Right lung (tissue), 5 donors: ENCODE results near the gene TSPAN32. TPM values are rescaled to one million over a fixed set of nuclear protein-coding genes. Genes with fewer than 3 reads are reported as not detected.
"Not testable (repeated sequence)": the region's sequence is repeated elsewhere in the genome, so short reads cannot be mapped to it uniquely, and the experiment has no call there.

Experiments
- DNase-seq, 2 donors: peaks; one replicate each; pipeline ENCODE4 v3.0.0-alpha.2; 2013
- polyA plus RNA-seq, 5 donors: library from polyadenylated mRNA; unstranded; fragments of 120-200 nt; gene quantifications; one replicate each; pipeline versions ENCODE4 v1.2.1 to v1.2.3, GENCODE V29; 2013; ENCODE audit warnings: inconsistent platforms in 1 of 5, low replicate concordance in 1 of 5; ENCODE audit not compliant: insufficient read length in 5 of 5, insufficient read depth in 1 of 5

TSPAN32 gene
- polyA plus RNA-seq, 5 donors, result 3.0 to 6.0 (median 3.9) TPM

- not testable (repeated sequence) for DNase-seq
Observed at GRCh38 chr11:2333486-2334205, 31.8 kb downstream of the TSPAN32 start.

- not testable (repeated sequence) for DNase-seq
Observed at GRCh38 chr11:2335286-2335685, 33.5 kb downstream of the TSPAN32 start.

GRCh38 chr11:2338760-2339159, 36.9 kb downstream of the TSPAN32 start:
- not testable (repeated sequence) for DNase-seq

- DNase-seq, result no peak
Observed at GRCh38 chr11:2342557-2342956, 40.7 kb downstream of the TSPAN32 start.

GRCh38 chr11:2342981-2343380, 41.2 kb downstream of the TSPAN32 start:
- DNase-seq, result no peak

GRCh38 chr11:2343502-2343901, 41.7 kb downstream of the TSPAN32 start:
- DNase-seq, result no peak

DNA sequence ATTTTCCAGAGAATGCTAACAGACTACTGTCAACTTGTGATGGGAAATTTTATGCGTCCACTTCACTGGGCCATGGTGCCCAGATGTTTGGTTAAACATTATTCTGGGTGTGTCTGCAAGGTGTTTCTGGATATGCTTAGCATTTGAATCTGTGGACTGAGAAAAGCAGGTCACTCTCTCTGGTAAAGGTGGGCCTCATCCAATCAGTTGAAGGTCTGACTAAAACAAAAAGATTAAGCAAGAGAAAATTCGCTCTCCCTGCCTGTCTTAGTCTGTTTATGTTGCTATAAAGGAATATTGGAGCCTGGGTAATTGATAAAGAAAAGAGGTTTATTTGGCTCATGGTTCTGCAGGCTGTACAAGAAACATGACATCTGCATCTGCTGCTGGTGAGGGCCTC, 43.2 kb downstream of the TSPAN32 start:
- DNase-seq, result no peak

DNA sequence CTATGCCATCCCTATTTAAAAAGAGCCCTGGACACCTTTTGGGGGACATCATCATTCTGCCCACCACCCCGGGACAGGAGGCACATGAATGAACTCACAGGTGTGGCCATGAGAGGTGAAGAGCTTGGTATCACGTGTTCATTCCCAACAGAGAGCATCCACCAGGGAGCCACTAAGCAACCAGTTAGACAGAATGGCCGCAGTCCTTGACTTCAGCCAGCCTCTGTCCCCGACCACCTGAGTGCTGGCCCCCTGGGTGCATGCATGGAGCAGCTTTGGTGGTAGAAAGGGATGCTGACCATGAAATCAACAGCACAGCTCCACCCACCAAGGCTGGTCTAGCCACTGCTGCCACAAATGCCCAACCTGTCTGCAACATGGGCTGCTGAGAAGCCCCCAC, 44.2 kb downstream of the TSPAN32 start:
- no peak for DNase-seq

- no peak for DNase-seq
Observed at GRCh38 chr11:2346586-2347307, 44.9 kb downstream of the TSPAN32 start.

- no peak for DNase-seq
Observed at GRCh38 chr11:2347308-2347830, 45.6 kb downstream of the TSPAN32 start.

DNA sequence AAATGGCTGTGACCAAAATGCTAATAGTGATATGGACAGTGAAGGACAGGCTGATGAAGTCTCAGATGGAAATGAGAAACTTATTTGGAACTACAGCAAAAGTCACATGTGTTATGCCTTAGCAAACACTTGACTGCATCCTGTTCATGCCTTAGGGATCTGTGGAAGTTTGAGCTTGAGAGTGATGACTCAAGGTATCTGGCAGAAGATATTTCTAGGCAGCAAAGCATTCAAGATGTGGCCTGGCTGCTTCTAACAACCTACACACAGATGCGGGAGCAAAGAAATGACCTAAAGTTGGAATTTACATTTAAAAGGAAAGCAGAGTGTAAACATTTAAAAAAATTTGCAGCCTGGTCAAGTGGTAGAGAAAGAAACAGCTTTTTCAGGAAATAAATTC, 47.2 kb downstream of the TSPAN32 start:
- DNase-seq, result no peak

GRCh38 chr11:2351701-2352100, 49.9 kb downstream of the TSPAN32 start:
- no peak for DNase-seq

DNA sequence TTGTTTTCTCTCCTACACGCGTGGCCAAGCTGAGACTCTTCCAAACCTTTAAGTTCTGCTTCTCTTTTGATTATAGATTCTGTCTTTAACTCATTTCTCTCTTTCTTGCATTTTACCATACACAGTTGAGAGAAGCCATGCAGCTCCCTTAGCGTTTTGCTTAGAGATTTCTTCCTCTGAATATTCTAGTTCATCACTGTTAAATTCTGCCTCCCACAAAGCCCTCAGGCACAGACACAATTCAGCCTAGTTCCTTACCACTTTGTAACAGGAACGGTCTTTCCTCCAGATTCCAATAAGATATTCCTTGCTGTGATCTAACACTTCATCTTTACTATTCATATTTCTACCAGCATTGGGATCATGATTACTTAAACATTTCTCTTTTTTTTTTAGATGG, 50.6 kb downstream of the TSPAN32 start:
- no peak for DNase-seq

DNA sequence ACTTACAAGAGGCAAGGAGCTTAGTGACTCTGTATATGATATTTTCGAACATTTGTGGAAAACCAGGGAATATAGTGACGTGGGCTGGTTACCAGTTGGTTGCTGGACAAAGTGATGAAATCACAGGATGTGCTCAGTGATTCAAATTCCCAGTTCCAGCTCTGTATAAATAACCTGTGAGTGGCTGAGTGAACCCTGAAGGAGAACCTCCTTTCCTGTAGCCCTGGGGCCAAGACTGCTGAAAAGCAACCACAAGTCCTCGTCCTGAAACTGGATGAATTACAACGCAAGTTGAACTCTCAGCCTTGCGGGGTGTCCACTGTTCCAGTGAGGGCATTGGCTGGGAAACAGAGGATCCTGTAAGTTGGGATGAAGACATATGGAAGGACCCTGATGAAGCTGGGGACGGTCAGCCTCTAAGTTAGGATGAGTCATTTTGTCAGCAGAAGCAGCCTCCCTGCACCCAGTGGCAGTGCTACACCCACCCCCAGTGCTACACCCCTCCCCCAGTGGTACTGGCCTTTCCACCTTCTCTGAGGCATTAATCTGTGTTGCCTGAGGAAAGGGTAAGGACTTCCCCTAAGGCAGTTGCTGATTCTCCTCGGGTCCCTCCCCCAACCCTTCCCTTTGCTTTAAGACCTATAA, 53.3 kb downstream of the TSPAN32 start:
- DNase-seq, result no peak

GRCh38 chr11:2357246-2357645, 55.4 kb downstream of the TSPAN32 start:
- DNase-seq, result no peak

DNA sequence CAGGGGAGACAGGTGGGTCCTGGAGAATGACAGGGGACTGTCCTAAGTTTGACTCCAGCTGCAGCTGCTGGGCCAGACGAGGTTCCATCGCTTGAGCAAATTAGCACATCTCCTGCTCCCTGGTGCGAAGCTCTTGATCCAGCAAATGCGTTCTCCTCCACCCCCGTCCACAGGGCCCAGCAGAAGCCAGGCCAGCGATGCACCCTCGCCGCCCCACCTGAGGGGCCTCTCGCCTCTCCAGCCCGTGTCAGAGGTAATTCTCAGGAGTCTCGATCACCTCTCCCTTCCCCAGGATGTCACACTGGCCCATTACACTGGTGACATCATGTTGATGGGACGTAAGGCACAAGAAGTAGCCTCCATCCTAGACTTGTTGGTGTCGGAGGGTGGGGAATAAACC, 55.8 kb downstream of the TSPAN32 start:
- DNase-seq, result not testable (repeated sequence)

GRCh38 chr11:2358754-2359442, 57.1 kb downstream of the TSPAN32 start:
- no peak for DNase-seq

- DNase-seq, result no peak
Observed at GRCh38 chr11:2359557-2359956, 57.7 kb downstream of the TSPAN32 start.

GRCh38 chr11:2360081-2360642, 58.3 kb downstream of the TSPAN32 start:
- DNase-seq, result no peak

DNA sequence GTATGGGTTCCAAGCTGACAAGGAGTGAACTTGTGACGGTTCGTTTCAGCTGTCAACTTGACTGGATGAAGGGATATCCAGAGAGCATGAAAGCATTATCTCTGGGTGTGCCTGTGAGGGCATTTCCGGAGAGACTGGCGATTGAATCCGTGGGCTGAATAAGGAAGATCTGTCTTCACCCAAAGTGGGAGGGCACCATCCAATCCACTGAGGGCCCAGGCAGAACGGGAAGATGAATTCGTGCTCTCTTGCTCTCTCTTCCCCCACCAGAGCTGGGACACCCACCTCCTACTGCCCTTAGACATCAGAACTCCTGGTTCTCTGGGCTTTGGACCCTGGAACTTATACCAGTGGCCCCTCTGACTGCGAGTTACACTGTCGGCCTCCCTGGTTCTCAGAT, 59.8 kb downstream of the TSPAN32 start:
- DNase-seq, result no peak

- DNase-seq, result no peak
Observed at GRCh38 chr11:2362414-2362813, 60.6 kb downstream of the TSPAN32 start.

DNA sequence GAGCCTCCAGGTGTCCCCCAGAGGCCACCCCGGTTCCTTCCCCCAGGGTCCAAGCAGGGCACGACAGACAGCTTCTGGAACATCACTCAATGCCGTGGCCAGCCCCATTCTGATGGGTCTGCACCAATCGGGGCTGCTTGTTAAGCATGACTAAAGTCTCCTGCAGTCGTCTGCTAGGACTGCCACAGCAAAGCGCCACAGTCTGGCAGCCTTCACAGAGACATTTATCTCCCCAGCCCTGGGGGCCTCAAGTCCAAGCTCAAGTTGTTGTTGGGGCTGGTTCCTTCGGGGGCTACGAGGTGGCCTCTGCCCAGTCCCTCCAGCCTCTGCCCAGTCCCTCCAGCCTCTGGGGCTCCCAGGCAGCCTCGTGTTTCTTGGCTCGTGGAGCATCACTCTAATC, 61.3 kb downstream of the TSPAN32 start:
- DNase-seq, result no peak
